HG02610 (cell line): Measurements from ENCODE around the gene SMPX.

Experiments
- ATAC-seq: cut with Tn5 transposase; IDR thresholded peaks from one replicate; pipeline ENCODE4 v1.9.1; 2021; ENCODE audit warnings: mild to moderate bottlenecking, moderate library complexity; ENCODE audit not compliant: unreplicated experiment

The SMPX gene

GRCh38 chrX:21715825-21716224, 42.1 kb downstream of the SMPX start:
- no peak for ATAC-seq

DNA sequence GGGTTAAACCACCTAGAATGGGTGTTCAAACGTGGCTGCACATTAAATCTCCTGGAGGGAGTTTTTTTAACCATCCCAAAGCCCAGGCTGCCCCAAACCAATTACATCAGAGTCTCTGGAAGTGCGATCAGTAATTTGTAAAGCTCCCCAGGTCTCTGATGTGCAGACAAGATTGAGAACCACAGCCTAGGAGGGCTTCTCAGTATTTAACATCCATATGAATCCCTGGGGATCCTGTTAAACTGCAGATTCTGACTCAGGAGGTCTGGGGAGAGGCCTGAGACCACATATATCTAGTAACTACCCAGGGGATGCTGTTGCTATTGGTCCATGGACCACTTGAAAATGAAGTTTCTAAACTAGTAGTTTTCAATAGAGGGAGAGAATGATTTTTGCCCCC, 42.6 kb downstream of the SMPX start:
- no peak for ATAC-seq

DNA sequence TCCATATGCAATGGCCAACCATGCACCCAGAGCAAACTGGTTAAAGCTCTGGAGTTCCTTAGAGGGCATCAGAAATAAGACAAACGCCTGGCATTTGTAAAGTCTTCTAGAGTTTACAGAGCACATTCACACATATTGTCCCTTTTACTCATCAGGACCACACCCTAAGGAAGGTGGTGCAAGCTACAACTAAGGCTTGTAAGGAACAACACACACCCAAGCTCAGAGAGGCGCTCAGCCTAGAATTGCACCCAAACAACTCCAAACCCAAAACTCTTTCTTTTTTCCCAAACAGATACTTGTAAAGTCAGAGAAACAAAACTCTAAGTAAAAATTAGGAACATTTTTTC, 46.1 kb downstream of the SMPX start:
- no peak for ATAC-seq

GRCh38 chrX:21711129-21711847, 46.6 kb downstream of the SMPX start:
- ATAC-seq: no peak

DNA sequence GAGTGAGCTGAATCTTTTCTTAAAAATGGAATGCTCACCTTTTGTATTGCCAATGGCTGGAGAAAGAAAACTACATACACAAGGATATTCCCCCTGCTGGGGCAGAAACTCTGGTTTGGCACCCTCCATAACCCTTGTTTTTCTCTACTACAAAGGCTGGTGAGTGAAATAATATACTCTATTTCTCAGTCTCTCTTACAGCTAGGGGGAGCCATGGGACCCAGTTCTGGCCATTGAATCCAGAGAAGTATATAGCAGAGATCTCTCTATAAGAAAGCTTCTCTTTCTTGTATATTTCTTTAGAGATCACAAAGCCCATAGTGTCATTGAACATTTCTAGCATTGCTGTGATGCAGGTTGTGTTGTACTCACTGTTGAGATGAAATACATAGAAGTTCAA, 49.8 kb downstream of the SMPX start:
- ATAC-seq: no peak

DNA sequence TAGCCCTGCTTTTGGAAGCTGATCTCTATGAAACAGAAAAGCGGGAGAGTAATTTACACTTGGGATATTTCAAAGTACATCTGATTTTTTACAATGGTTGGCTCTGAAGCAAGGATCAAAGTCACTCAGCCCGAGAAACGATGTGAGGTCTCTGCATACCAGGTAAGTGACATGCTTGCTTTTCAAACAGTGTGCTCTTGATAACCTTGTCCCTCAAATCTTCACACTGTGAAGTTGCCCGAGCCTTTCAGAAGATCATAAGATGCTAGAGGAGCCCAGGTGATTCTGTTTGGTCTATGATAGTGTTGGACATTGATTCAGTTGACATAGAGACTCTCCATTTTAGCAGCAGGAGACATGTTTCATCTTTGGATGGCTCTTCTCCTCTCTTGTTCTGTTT, 52.7 kb downstream of the SMPX start:
- no peak for ATAC-seq

DNA sequence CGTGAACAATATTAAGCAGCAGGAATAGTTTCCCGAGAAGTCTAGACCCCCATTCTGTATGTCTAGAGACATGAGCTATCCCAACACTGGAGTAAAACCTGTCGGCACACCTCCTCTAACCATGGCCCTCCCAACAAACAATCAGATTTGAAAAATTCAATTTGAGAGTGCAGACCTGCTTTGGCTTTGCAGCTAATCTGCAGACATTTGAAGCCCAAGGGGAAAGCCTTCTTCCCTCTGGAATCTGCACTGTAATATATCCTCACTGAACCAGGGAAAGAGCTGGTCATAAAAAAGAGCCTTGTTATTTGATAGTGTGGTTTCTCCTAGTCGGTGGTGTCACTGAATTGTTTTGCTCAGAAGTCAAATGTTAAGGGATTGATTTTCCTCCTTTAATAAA, 55.2 kb downstream of the SMPX start:
- no peak for ATAC-seq

GRCh38 chrX:21700967-21701366, 56.9 kb downstream of the SMPX start:
- no peak for ATAC-seq

- ATAC-seq: no peak
These were observed 57.6 kb downstream of the SMPX start for GRCh38 chrX:21700275-21700674.

- no peak for ATAC-seq
These were observed 58.8 kb downstream of the SMPX start for GRCh38 chrX:21699136-21699535.

- no peak for ATAC-seq
These were observed 59.6 kb downstream of the SMPX start for GRCh38 chrX:21698272-21698671.

DNA sequence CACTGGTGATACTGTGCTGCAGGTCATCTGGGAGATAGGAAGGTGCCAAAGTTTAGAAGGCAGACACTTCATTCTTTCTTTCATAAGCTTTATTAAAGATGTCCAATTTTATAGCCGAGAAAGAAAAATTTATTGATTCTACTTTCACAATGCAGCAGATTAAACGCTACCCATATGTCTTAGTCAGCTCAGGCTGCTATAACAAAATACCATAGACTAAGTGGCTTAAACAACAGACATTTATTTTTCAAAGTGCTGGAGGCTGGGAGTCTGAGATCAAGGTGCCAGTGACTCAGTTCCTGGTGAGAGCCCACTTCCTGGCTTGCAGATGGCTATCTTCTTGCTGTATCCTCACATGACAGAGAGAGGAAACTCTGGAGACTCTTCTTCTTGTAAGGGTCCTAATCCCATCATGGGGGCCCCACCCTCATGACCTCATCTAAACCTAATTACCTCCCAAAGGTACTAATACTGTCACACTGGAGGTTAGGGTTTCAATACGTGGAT, 66.4 kb downstream of the SMPX start:
- ATAC-seq: no peak

DNA sequence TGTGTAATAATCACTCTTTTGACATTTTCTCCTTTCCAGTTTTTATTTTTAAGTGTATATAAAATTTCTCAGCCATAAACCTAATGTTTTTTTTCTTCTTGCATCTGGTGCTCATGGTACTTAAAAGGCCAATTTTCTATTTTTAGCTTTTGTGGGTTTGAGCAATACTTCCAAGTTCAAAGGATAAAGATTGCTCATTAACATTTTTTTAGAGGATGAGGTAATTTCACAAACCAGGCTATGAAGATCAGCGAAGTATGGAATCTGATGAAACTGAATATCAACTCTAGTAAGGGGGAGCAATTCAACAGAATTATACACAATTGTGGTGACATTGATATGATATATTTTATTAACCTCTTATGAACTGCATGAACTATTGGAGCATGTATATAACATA, 74.0 kb downstream of the SMPX start:
- no peak for ATAC-seq

DNA sequence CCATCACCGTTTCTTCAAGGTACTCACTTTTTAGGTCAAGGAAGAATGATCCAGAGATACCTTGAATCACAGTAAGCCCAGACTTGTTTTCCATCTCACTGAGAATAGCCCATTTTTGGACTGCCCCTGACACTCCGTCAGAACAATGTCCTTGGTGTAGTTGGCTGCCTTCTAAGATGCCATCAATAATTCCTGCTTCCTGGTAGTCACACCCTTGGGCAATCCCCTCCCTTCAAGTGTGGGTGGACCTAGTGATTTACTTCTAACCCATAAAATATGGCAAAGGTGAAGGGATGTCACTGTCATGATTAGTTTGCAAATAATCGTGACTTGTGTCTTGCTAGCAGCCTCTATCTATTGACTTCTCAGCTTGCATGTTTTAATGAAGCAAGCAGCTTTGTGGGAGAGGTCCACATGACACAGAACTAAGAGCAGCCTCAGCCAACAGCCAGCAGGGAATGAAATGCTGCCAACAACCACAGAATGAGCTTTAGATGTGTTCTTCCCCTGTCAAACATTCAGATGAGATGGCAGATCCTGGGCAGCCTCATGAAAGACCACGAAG, 79.8 kb downstream of the SMPX start:
- ATAC-seq: no peak

GRCh38 chrX:21675931-21676330, 82.0 kb downstream of the SMPX start:
- ATAC-seq: no peak

GRCh38 chrX:21674430-21675186, 83.3 kb downstream of the SMPX start:
- no peak for ATAC-seq

- no peak for ATAC-seq
These were observed 91.2 kb downstream of the SMPX start for GRCh38 chrX:21666679-21667078.

GRCh38 chrX:21666252-21666651, 91.7 kb downstream of the SMPX start:
- ATAC-seq: no peak

- no peak for ATAC-seq
These were observed 95.2 kb downstream of the SMPX start for GRCh38 chrX:21662761-21663160.

GRCh38 chrX:21661316-21661715, 96.6 kb downstream of the SMPX start:
- ATAC-seq: no peak

DNA sequence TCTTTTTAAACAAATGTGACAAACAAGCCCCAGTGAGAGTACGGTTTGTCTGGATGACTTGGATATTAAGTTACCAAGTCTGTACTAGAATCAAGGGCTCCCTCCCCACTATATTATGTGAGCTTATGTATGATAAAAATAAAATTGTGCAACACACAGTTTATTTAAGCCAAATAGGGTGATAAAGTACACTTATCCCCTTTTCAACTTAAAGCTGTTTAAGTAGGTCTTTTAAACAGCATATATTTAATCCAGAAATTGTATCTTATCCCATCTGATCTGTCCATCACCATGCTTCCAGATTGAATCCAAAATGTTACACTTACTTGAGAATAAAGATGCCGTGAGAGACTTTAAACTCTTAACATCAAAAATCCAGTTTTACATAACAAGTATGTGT, 97.8 kb downstream of the SMPX start:
- ATAC-seq: no peak

- ATAC-seq: no peak
These were observed 98.6 kb downstream of the SMPX start for GRCh38 chrX:21659320-21659719.
